Vagina (tissue), 2 donors: Measurements from ENCODE around the gene HACD4.

Experiments
- POLR2A ChIP-seq, 2 donors: fragments of 450-650 bp; IDR thresholded peaks; one replicate each; pipeline ENCODE4 v1.6.1; 2017; ENCODE audit warnings: antibody characterized with exemption in 2 of 2, mild to moderate bottlenecking in 2 of 2, moderate library complexity in 2 of 2
- TF ChIP-seq, protein P1 (sequence below), 3 experiments: fragments of 450-650 bp in 2 of 3; fragments of 200-600 bp in 1 of 3; sonication (generic) in 1 of 3; IDR thresholded peaks; one replicate each; pipeline ENCODE4 v1.5.1; 2017 to 2019; ENCODE audit warnings: antibody characterized with exemption in 3 of 3, mild to moderate bottlenecking in 2 of 3, moderate library complexity in 2 of 3

DNA sequence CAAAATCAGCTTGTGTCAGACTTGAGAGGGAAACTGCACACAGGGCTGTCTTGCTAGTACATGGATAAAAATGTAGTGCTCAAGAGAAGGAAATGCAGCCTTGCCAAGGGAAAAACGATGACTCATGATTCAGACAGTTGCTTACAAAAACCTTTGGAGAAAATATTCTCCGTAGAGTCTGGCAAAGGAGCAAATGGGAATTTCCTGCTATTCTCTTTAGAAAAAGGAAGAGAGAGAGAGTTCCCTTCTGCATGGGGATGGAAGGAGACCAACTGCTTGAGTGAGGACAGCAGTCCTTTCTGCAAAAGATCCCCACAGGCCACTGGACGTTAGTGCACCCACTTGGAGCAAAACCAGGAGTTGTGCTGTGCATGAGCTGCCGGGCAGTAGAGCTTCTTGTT, 38.7 kb upstream of the HACD4 start:
- TF ChIP-seq, protein P1, sequence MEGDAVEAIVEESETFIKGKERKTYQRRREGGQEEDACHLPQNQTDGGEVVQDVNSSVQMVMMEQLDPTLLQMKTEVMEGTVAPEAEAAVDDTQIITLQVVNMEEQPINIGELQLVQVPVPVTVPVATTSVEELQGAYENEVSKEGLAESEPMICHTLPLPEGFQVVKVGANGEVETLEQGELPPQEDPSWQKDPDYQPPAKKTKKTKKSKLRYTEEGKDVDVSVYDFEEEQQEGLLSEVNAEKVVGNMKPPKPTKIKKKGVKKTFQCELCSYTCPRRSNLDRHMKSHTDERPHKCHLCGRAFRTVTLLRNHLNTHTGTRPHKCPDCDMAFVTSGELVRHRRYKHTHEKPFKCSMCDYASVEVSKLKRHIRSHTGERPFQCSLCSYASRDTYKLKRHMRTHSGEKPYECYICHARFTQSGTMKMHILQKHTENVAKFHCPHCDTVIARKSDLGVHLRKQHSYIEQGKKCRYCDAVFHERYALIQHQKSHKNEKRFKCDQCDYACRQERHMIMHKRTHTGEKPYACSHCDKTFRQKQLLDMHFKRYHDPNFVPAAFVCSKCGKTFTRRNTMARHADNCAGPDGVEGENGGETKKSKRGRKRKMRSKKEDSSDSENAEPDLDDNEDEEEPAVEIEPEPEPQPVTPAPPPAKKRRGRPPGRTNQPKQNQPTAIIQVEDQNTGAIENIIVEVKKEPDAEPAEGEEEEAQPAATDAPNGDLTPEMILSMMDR (IDR thresholded peaks at IDR 0.05): peak in 1 of 3 experiments; percentile 42
- TF ChIP-seq POLR2A (IDR thresholded peaks at IDR 0.05): no peak
